NCI-H82 treated with DMSO at 0.1 percent for 48 hours (cell line): ENCODE data around the gene TLR8.
A peak's percentile ranks its signal among the peaks of the same experiment; 100 is the strongest.

Experiments used
- DNase-seq: peaks from one replicate; lab custom pipeline; 2025; ENCODE audit not compliant: unreplicated experiment; lab: John Stamatoyannopoulos, UW

Gene TLR8

DNA sequence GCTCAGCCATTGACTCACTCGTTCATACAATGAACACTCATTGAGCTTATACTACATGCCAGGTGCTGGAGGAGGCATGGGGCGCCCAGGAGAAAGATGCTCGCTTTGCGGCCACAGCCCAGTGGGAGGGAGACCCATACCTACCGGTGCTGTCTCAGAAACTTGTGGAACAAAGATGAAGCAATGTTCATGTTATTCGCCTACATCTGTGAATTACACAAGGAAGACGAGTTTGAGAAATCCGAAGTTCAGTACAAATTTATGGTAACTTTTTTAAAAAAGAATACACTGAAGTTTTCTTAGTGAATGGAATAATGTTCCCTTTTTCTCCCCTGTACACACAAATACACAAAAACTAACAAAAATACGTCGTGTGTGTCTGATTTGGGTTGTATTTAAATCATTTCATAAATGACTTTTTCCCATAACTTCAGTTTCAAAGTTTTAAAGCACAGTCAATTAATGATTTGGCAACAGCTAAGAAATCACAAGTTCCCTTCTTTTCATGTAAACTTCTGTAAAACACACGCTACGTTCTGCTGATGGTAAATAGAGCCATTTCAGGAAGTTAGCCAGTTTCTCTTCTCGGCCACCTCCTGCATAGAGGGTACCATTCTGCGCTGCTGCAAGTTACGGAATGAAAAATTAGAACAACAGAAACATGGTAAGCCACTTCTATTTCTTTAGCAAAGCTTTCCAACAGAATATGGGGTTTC is at the start of gene TLR8:
TLR8 (plus strand) TSS at position 575 of the 716 bp plus-strand sequence; CDS start at position 662, 87 bp downstream.
- no peak for DNase-seq

DNA sequence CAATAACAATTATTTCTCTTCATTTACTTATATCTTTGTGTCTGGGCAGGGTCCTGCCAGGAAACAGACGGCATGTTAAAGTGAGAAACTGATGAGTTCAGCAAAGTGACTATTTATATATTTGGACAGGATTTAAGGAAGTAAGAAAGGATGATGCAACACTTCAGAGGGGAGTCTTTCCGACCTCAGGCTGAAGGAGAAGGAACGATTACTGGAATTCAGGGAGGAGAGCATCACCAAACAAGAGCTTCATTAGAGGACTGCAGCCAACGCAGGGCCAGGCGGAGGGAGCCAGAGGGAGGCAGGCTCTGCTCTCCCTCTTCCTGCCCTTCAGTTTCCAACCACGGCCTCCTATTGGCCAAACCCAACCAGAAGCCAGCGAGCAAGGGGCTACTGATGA is 41.1 kb upstream of the TLR8 start:
- no peak for DNase-seq

DNA sequence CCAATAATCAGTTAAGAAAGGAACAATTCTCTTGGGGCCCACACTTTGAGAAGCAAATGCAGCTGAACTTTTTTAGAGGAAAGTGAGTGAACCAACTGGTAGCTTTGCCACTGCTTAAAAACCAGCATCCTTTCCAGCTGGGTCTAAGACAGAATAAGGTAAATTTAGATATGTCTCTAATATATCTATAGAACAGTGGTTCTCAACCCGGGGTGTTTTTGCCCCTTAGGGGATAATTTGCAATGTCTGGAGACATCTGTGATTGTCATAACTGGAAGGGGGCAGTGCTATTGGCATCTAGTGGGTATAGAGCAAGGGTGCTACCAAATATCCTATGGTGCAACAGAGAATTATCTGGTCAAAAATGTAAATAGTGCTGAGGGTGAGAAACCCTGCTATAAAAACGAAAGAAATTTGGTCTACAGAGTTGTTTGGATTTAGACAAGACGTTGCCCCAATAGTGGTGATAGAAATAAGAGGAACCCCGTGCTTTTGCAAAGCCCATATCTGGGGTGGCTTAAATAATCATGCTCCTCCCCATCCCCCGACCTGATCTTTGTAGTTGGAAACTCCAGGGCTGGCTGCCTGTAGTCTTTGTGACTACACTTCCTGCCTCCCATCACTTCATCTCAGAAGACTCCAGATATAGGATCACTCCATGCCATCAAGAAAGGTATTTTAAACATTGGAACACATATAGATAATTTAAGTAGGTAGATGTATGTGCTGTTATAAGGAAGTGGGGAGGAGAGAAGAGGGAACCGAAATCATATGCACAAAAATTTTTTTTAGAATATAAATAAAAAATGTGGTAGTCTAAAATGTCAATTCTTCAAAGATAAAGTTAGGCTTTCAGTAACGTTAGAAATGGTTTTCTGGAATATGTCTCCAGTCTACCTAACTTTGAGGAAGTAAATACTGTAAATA is 39.7 kb upstream of the TLR8 start, which contains the start of gene TLR7:
TLR7 (plus strand) TSS at position 622 of the 927 bp plus-strand sequence. CDS start 507 bp downstream, outside the sequence.
- no peak for DNase-seq

DNA sequence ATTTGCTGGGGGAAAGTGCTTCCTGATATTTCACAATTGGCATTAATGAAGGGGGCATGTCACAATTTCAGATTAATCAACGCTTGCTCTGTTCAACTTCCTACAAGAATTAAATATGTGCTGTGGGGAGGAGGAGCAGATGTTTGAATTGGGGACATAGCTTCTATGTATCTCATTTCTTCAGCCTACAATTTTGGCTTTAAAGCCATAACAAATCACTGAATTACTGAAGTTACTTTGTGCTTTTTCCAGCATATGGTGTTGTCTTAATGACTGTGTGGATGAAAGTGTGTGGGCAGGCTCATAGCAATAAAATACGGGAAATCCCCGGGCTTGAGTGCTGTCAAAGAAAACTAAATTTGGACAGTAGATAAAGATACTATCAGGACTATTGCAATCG is 38.7 kb upstream of the TLR8 start:
- DNase-seq: no peak

DNA sequence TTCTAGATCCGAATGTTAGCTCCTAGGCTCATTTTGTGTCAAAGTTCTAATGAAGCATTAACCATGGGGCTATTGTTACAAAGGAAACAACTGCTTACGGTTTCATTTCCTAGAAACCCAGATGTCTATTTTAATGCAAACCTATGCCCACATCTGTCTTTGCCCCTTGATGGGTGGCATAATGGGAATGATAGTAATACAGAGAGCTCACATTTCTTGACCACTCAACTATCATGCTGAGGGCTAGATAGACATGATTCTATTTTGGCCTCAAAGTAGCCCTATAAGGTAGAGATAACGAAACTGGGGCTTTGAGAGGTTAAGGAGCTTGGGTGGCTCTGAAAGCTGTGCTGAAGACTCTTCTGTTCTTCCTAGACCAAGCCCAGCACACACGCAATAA is 37.7 kb upstream of the TLR8 start:
- DNase-seq: no peak

DNA sequence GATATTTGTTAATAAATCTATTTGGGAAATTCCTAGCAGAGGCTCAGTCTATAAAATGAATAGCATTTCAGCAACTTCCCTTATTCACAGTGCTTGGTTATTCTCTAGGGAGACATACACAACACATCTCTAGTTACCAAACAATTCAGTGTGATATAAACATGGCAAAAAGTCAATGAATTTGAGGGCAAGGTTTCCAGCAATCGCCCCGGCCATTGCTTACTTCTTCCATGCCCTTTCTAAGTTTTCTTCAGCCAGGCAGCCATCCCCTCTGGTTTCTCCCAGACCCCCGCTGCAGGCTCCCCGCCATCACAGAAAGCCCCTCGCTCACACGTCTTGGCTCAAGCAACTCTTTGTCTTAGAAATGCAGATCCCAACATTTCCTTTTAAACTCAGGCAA is 35.2 kb upstream of the TLR8 start:
- no peak for DNase-seq

DNA sequence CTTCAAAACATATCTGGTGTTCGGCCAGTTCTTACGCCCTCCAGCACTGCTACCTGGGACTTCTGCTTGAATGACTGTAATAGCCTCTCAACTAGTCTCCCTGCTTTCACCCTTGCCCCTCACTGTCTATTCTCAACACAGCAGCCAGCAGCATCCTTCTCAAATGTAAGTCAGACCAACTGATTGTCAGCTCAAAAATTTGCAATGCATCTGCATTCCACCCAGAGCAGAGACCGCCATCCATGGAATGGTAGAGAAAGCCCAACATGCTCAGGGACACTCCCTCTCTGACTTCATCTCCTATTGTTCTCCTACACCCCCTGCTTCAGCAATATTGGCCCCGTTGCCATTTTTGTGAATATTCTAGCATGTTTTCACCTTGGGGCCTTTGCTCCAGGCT is 33.7 kb upstream of the TLR8 start:
- DNase-seq: no peak

DNA sequence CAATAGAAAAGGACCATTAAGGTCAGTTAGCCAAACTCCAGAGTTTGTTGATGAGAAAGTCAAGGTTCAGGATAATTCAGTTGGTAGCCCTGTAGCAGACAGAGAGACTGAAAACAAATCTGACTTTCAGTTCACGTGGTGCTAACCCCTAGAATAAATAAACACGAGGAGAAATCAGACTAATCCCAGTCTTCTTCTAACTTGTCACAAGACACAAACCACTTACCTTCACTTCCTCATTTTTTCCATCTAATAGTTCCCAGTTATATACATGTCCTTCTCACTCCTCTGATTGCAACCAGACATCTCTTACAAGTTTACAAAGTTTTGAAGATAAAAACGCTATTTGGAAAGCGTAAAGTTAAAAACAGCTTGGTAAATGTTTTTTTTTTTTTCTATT is 31.8 kb upstream of the TLR8 start:
- DNase-seq: no peak

DNA sequence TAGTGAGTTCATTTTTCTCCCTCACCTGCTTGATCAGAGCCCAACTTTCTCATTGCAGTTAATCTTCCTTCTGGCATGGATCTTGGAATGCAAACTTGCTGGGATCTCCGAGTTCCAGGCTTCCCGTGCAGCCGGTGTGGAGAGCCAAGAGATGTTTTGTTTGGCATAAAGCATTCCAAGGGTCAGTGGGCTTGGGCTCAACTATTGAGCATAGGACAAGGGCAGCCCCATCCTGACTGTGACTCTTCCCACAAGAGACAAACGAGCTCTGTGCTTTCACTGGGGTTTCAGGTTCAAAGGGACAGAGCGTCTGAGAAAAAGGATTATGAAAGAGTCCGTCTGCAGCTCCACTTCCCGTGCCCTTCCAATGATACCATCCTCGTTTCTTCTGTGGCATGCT is 29.0 kb upstream of the TLR8 start:
- no peak for DNase-seq

DNA sequence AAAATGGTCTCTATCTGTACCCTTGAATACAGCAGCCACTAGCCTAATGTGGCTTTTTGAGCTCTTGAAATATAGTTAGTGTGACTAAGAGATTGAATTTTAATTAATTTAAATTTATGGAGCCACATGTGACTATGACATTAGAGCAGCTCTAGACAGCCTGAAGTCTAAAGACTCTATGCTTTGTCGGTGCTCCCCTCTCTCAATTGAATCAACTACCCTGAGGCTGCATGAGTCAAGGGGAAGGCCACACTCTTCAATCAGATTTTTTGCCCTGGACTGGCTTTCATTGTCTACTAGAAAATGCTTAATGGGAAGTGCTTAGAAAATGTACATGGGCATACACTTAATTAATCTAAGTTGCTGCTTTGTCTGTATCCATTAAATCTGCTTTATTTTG is 27.9 kb upstream of the TLR8 start:
- DNase-seq: no peak

DNA sequence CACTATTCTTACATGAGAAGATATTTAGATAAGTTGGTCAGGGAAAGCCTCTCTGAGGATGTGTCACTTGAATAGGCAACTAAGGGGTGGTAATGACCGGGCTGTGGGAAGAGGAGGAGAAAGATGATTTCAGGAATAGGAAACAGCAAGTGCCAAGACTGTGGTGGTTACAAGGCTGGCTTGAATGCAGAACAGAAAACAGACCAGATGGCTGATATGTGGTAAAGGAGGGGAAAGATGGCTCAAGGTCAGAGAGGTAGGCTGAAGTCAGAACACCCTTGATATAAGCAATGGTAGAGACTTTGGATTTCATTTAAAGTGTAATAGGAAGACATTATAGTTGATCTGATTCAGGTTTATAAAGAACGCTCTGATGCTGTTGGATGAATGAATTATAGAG is 24.5 kb upstream of the TLR8 start:
- no peak for DNase-seq

DNA sequence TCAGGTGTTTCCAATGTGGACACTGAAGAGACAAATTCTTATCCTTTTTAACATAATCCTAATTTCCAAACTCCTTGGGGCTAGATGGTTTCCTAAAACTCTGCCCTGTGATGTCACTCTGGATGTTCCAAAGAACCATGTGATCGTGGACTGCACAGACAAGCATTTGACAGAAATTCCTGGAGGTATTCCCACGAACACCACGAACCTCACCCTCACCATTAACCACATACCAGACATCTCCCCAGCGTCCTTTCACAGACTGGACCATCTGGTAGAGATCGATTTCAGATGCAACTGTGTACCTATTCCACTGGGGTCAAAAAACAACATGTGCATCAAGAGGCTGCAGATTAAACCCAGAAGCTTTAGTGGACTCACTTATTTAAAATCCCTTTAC is 20.9 kb upstream of the TLR8 start:
- DNase-seq: peak; percentile 10

DNA sequence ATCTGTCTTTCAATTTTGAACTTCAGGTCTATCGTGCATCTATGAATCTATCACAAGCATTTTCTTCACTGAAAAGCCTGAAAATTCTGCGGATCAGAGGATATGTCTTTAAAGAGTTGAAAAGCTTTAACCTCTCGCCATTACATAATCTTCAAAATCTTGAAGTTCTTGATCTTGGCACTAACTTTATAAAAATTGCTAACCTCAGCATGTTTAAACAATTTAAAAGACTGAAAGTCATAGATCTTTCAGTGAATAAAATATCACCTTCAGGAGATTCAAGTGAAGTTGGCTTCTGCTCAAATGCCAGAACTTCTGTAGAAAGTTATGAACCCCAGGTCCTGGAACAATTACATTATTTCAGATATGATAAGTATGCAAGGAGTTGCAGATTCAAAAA is 19.9 kb upstream of the TLR8 start:
- no peak for DNase-seq

DNA sequence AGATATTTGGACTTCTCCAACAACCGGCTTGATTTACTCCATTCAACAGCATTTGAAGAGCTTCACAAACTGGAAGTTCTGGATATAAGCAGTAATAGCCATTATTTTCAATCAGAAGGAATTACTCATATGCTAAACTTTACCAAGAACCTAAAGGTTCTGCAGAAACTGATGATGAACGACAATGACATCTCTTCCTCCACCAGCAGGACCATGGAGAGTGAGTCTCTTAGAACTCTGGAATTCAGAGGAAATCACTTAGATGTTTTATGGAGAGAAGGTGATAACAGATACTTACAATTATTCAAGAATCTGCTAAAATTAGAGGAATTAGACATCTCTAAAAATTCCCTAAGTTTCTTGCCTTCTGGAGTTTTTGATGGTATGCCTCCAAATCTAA is 19.3 kb upstream of the TLR8 start:
- no peak for DNase-seq

DNA sequence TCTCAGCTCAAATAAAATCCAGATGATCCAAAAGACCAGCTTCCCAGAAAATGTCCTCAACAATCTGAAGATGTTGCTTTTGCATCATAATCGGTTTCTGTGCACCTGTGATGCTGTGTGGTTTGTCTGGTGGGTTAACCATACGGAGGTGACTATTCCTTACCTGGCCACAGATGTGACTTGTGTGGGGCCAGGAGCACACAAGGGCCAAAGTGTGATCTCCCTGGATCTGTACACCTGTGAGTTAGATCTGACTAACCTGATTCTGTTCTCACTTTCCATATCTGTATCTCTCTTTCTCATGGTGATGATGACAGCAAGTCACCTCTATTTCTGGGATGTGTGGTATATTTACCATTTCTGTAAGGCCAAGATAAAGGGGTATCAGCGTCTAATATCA is 18.7 kb upstream of the TLR8 start:
- no peak for DNase-seq

DNA sequence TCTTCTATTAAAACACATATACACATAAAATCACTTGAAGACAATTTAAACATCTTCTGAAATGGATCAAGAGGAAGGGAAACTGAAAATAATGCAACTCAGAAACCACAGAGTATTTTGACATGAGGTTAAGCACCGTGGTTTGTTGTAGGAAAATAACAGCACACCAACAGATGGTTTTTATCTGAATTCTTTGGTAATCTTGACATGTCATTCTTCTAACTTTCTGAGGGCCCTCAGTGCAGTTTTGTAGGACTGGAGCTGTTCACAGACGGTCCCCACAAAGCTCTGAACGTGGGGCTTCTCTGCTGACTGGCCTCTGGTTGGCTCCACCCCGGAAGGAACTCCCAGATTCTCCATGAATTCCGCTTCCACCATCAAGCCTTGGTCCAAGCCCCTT is 16.0 kb upstream of the TLR8 start:
- no peak for DNase-seq

DNA sequence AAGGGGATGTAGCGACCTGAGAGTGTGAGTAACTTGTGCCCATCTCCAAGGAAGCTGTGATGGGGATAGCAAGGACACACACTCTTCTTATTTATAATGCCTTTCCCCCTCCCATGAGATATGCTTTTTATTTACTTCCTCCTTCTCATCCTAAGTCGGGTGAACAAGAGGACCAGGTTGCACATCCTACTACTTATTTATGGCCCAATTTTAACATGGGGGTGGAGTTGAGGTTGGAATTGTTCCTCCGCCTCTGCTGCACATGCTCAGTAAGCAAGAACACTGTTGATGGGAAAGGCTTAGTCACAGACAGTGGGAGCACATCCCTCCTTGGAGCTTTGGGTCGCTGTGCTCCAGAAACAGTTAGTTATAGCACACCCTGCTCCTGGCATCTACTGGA is 15.2 kb upstream of the TLR8 start:
- DNase-seq: no peak

DNA sequence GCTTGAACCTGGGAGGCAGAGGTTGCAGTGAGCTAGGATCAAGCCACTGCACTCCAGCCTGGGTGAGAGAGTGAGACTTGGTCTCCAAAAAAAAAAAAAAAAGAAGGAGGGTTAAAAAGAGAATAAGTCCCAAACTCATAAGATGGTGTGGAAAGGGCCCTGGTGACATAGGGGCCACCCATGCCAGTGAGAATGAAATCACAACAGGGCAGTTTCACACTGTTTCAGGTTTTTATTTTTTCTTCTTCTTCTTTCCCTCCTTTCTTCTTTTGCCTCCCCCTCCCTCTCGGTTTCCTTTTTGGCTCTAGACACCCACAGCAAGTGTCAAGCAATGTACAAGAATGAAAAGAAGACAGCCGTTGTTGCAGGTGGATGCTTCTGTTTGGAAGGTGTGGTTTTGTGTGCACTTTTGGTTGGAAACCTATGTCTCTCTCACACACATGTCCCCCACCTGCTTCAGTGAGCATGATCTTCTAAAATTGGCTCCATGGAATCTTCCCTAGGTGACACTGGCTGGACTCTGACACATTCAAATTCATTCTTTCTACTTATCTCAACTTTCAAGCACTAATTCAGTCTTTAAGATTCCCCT is 14.4 kb upstream of the TLR8 start:
- DNase-seq: no peak

DNA sequence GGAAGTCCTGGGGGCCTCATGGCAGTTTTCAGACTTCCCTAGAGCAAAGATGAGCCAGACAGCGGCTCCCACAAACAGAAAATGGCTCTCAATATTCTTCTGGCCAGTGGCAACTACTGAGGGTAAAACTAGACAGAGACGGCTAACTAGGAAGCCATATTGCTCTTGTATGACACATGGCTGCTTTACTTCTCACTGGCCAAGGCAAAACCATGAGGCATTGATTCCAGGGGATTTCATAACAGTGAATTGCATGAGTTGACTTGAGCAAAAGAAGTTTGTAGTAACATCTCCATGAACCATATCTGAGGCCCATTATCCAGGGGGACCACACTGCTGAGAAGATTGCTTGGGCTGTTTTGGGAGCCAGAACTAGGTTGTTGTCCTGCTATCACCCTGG is 13.7 kb upstream of the TLR8 start:
- DNase-seq: no peak

DNA sequence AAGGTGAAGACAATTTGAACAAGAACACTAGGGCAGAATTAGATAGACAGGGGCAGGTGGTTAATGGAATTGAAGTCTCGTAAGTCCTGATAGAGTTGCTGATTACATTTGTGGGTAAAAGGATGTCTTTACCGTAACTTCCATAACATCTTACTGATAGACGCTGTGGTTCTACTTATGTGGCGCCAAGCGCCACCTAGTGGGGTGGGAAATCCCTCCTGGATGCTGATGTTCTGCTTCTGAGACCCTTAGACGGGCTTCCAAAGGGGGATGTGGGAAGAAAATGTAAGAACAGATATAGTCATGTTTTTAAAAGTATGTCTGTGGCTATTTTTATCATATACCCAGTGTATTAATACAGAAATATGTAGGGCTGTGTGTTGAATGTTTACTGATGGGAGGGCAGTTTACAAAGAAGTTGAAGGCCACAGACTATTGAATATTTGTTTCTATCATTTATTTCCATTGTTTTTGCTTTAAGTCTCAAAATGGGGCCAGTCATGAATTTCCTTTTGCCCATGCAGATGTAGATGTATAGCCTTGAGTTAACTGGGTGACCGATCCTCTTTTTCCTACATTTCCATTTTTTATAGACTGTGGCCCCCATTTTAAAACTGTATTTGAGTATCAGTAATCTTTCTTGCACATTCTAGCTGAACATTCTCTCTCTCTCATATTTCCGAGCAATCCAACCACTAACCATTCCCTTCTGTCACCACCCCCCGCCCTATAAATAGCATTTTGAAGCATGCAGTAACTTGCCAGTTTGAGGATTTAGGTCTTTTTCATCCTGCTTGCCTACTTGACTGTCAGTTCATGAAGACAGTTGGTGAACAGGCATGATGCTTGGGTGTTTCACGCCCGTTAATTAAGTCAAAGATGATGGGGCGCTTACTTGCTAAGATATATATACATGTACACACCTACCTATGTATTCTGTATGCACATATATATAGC is 12.1 kb upstream of the TLR8 start:
- DNase-seq: peak; percentile 6

DNA sequence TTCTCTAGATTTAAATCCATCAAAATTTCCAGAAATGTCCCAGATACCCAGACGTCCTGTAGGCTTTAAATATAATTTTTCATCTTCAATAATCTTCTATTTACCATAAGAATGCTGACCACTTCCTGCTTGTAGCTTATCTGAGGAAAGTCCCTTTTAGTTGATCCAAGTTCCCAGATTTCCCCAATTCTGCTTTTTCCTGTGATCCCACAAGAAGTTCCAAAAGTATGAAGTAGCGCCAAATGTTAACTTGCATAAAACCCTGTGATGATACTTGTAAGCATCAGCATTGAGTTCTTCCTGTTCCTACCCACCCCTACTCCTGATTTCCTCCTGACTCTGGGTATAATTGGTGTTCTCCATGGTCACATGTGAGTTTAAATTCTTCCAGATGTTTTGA is 10.6 kb upstream of the TLR8 start:
- no peak for DNase-seq
